AG04449 (cell line): ENCODE measurements around the gene ARHGAP18.

Experiments used
- CTCF ChIA-PET: fragments of 350-600 bp; formaldehyde crosslinking; extraction: SDS; loops from one replicate; lab custom pipeline; 2021; ENCODE audit warnings: antibody characterized with exemption; lab: Yijun Ruan, JAX
- POLR2A ChIA-PET: fragments of 400-600, 350-600 bp; formaldehyde crosslinking; extraction: SDS; loops from one replicate; lab custom pipeline; 2020; ENCODE audit warnings: antibody characterized with exemption, inconsistent platforms; lab: Yijun Ruan, JAX
- DNase-seq: peaks from one replicate; pipeline ENCODE4 v3.0.0-alpha.2; 2010; ENCODE audit warnings: low read depth, low spot score
- H3K4me3 ChIP-seq: 2 replicates; pipeline ENCODE4 v1.5.1; 2011; ENCODE audit warnings: low read depth, mild to moderate bottlenecking, control low read depth, low read length
- TF ChIP-seq, protein P1 (sequence below): IDR thresholded peaks from one replicate; pipeline ENCODE4 v1.5.1; 2011; ENCODE audit warnings: mild to moderate bottlenecking, moderate library complexity, low read length, control low read depth, inconsistent platforms; ENCODE audit not compliant: insufficient read depth; ENCODE audit errors: missing control alignments

ARHGAP18 gene

DNA sequence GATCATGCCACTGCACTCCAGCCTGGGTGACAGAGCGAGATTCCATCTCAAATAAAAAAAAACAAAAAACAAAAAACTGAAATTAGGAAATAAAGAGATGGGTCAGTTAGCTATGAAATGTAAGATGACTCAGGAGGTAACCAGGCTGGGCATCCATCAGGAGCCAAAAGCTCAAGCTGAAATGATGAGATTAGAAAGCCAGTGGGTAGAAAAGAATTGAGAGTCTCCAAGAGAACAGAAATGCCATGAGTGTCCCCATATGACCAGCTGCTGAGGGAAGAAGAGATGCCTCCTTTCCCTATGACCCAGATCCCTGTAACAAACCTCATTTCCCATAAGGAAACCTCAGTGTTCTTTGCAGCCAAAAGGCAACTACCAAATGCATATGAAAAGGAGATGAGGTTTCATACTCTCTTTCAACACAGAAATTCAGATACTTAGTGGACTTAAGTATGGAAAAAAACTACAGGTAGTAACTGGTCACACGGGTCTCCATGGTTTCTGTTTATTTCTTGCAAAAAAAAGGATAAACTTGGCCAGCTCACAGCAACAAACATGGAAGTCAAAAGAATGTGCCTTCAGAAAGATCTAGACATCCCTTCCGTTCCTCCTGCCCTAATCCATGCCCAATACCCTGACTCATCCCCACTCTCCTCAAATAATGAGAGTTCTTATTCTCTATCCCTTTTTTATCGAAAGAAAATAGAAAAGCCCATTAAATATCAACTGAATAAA is 8.1 kb downstream of the ARHGAP18 start:
- TF ChIP-seq, protein P1, sequence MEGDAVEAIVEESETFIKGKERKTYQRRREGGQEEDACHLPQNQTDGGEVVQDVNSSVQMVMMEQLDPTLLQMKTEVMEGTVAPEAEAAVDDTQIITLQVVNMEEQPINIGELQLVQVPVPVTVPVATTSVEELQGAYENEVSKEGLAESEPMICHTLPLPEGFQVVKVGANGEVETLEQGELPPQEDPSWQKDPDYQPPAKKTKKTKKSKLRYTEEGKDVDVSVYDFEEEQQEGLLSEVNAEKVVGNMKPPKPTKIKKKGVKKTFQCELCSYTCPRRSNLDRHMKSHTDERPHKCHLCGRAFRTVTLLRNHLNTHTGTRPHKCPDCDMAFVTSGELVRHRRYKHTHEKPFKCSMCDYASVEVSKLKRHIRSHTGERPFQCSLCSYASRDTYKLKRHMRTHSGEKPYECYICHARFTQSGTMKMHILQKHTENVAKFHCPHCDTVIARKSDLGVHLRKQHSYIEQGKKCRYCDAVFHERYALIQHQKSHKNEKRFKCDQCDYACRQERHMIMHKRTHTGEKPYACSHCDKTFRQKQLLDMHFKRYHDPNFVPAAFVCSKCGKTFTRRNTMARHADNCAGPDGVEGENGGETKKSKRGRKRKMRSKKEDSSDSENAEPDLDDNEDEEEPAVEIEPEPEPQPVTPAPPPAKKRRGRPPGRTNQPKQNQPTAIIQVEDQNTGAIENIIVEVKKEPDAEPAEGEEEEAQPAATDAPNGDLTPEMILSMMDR, result no peak
- no peak overlapping the region for H3K4me3 ChIP-seq
- ChIA-PET POLR2A (interaction anchor here (0.7 to 1.3 kb wide), 3 partner anchors 8 to 28 kb away, joined by 3 to 7 read pairs (median 4); partner anchors contain the start of gene ARHGAP18), CTCF (no interaction called here)
- DNase-seq, result peak; percentile 36

DNA sequence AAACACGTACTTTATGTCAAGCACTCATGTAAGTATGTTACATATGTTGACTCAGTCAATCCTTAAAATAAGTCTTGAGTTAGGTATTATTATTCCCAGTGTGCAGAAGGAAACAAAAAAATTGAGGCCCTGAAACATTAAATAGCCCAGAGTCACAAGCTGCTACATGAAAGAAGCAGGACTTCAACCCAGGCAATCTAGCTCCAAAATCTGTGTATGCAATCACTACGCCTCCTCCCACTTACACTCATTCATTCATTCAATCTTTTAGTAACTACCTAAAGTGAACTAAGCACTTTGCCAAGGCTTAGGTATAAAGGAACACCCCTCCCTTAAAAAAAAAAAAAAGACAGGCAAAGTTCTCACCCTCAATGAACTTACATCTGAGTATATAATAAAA is 9.3 kb downstream of the ARHGAP18 start:
- DNase-seq, result no peak
- TF ChIP-seq, protein P1, result no peak
- H3K4me3 ChIP-seq, result no peak overlapping the region
- ChIA-PET CTCF (interaction anchor here (1.1 to 1.5 kb wide), 2 partner anchors 23 to 27 kb away, joined by 3 read pairs; no protein-coding TSS in a partner anchor), POLR2A (interaction anchor here (1.3 kb wide), 2 partner anchors 17 to 27 kb away, joined by 3 to 4 read pairs; no protein-coding TSS in a partner anchor)

DNA sequence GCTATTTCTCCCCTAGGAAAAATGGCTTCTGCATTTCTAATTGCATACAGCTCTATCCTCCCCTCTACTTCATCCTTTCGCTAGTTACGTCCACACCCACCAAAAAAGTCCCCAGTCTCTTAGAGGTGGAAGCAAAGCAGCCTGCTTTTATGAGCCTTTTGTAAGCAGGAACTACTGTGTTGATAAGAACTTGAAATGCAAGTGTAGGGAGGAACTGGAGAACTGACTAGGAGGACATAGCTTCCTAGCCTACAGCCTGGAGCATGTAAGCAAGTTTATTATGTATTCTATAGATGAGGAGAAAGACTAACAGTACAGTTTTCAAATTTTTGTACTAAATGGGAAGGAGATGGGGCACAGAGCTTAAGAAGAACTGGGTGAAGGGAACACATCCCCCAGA is 10.3 kb downstream of the ARHGAP18 start:
- DNase-seq, result no peak
- POLR2A ChIA-PET, result interaction anchor here (1.3 kb wide), 1 partner anchor 16 kb away, joined by 3 read pairs; no protein-coding TSS in a partner anchor
- TF ChIP-seq, protein P1, result no peak
- H3K4me3 ChIP-seq, result no peak overlapping the region
- CTCF ChIA-PET, result interaction anchor here (1.1 to 1.6 kb wide), 5 partner anchors 16 to 99 kb away, joined by 3 read pairs; no protein-coding TSS in a partner anchor

DNA sequence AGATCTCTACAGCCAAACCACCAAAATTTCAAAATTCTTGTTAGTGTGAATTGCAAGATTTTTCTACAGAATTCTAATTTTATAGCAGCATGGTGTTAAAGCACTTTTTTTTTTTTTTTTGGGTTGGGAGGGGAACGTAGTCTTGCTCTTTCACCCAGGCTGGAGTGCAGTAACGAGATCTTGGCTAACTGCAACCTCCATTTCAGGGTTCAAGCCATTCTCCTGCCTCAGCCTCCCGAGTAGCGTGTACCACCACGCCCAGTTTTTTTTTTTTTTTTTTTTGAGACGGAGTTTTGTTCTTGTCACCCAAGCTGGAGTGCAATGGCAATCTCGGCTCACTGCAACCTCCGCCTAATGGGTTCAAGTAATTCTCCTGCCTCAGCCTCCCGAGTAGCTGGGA is 11.5 kb downstream of the ARHGAP18 start:
- ChIA-PET POLR2A (no interaction called here), CTCF (interaction anchor here (1.6 kb wide), 1 partner anchor 98 kb away, joined by 3 read pairs; no protein-coding TSS in a partner anchor)
- H3K4me3 ChIP-seq, result no peak overlapping the region
- no peak for DNase-seq
- TF ChIP-seq, protein P1, result no peak

DNA sequence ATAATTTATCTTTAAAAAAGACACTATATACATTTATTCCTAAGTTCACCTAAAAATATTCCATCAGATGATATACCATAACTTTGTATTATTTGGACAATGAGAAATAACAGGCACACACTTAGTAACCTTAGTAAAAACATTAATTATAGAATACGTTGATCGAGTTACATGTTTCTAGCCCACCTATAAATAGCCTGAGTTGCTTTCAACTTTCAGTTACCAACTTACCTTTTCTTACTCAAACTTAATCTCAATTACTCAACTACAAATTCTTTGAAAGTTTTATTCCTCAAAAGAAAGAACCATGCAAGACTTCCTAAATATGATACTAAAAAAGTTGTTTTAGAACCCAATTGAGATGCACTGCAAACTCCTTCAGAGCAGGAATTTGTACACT is 12.2 kb downstream of the ARHGAP18 start:
- CTCF ChIA-PET, result no interaction called here
- H3K4me3 ChIP-seq, result no peak overlapping the region
- POLR2A ChIA-PET, result no interaction called here
- TF ChIP-seq, protein P1, result no peak
- no peak for DNase-seq

DNA sequence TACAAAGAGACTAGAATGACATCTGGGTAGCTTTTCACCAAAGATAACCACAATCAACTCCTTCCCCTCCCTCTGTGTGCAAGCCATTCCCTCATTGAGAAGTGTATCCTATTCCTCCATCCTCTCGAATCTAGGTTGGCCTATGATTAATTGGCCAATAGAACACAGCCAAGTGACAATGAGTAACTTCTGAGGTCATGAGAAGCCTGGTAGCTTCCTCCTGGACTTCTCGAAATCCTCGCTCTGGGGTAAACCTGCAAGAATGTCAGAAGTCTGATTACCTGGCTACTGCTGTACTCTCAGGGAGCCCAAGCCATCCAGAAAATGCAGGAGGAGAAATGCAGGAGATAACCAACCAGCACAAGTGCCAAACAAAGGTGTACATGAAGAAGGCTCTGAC is 13.1 kb downstream of the ARHGAP18 start:
- POLR2A ChIA-PET, result no interaction called here
- DNase-seq, result no peak
- CTCF ChIA-PET, result no interaction called here
- no peak overlapping the region for H3K4me3 ChIP-seq
- TF ChIP-seq, protein P1, result no peak
